ENCODE results near the gene FGF8.

FGF8 gene

DNA sequence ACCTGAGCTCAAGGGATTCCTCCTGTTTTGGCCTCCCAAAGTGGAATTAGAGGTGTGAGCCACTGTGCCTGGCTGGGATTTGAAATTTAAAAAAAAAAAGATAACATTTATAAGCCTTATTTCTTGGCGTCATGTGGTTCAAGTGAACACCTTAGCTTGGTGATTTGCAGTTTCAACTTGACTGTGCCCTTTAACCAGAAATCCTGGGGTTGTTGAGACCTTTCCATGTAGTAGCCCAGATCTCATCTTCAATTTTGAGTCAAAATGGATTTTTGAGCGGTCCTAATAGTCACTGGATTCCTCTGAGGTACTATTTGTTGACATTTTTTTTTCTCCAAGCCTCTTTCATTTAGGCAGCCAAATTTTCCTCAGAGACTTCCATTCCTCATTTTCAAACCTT, 51.5 kb downstream of the FGF8 start:
- DNase-seq = no peak

DNA sequence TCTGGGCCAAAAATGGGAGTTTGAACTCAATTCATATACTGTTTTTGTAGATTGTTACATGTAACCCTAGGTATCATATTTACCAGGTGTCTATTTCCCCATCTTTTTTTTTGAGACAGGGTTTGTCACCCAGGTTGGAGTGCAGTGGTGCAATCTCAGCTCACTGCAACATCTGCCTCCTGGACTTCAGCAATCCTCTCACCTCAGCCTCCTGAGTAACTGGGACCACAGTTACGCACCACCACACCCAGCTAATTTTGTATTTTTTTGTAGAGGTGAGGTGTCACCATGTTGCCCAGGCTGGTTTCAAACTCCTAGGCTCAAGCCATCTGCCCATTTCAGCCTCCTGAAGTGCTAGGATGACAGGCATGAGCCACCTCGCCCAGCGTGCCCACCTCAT, 52.7 kb downstream of the FGF8 start:
- DNase-seq = no peak

DNA sequence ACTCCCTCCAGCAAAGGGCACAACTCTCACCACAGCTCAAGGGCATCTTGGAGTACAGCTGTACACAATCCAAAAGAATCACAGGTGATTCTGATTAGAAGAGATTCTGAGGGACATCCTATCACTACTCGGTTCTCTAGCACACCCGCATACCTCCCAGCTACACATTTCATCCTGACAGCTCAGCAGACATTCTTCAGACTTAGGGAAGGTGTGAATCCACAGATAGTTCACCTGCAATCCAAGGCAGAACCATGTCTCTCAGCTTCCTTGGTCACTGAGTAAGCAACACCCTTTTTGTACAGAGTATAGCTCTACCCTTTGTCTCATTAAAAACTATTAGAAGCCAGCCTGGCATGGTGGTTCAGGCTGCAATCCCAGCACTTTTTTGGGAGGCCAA, 54.1 kb downstream of the FGF8 start:
- DNase-seq = no peak

DNA sequence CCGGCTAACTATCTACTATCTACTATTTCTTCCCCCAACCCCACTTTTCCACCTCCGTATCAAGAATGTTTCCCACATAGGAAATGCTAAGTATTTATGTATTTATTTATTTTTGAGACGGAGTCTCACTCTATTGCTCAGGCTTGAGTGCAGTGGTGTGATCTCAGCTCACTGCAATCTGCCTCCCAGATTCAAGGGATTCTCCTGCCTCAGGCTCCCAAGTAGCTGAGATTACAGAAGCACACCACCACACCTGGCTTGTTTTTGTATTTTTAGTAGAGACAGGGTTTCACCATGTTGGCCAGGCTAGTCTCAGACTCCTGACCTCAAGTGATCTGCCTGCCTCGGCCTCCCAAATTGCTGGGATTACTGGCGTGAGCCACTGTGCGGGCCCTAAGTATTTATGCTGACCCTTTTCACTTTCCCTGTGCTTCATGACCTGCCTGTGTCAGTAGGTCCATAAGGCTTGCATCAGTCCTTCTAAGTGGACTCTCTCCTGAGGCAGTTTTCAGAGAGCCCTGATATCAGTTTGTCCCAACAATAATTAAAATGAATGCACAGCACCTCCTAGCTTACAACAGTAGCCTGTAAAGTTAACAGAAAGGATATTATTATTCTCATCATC, 55.2 kb downstream of the FGF8 start:
- DNase-seq = no peak

Data from SIG-M5 (cell line).